ENCODE results near the gene PLA2G4B.

The PLA2G4B gene

DNA sequence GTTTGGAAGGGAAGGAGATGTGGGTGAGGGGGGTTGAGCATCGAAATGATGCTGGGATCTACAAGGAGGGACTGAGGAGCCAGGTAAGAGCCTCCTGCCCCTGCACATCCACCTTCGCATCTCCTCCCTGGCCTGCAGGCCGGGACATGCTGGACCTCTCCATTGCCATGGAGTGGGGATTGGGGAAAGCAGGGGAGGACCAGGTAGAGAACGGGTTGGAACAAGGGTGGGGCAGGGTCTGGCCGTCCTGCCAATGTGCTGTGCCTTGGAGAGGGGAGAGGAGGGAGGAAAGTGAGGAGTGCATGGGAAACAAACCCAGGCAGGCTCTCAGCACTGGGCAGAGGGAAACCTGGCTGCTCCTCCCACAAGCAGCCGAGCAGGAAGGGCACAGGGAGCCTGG is 10.6 kb downstream of the PLA2G4B start:
- no peak for DNase-seq (ENCODE audit: low spot score)

- no peak for DNase-seq (ENCODE audit: low spot score)
These were observed 11.2 kb downstream of the PLA2G4B start for GRCh38 chr15:41849861-41850260.

DNA sequence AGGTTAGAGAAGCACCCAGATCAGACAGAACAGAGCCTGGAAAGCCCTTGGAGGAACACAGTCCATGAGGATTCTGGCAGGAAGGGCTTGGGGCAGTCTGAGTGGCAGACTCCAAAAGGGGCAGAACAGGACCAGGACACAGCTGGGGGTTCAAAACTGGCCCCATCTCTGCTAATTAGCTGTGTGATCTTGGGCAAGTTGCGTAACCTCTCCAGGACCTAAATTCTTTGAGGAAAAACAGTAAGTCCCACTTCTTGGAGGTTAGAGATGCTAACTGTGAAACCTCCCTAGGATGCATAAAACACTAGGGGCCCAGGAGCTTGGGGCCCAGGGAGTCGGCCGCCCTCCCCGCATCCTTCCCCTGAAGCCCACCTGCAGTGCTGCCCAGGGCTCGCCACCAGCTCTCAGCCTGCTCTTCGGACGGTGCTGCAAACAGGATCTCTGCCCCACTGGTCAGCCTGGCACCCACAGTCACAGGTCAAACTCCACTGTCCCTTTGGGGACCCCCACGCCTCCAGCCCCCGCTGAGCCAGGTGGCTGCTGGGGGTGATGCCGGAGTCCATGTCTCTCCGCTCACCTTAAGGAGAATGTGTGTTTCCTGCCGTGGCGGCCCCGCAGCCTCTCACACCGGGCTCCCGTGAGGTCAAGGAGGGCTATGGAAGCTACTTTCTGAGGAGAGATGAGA is 12.0 kb downstream of the PLA2G4B start:
- DNase-seq (ENCODE audit: low spot score) = no peak

DNA sequence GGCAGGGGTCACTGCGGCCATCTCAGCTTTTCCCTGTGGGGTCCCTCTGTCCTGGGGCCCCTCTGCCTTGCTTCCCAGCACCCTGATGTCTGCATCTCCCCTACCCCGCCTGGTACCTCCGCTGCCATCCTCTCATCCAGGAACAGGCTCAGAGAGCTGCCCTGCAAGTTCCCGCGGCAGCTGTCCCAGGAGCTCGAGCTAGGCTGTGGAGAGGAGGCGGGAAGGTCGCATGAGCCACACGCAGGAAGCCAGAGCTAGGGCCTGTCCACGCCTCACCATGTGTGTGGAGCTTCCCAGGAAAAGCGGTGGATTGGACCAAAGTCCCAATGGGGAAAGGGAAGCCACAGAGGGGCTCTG is 12.5 kb downstream of the PLA2G4B start:
- DNase-seq (ENCODE audit: low spot score) = no peak

DNA sequence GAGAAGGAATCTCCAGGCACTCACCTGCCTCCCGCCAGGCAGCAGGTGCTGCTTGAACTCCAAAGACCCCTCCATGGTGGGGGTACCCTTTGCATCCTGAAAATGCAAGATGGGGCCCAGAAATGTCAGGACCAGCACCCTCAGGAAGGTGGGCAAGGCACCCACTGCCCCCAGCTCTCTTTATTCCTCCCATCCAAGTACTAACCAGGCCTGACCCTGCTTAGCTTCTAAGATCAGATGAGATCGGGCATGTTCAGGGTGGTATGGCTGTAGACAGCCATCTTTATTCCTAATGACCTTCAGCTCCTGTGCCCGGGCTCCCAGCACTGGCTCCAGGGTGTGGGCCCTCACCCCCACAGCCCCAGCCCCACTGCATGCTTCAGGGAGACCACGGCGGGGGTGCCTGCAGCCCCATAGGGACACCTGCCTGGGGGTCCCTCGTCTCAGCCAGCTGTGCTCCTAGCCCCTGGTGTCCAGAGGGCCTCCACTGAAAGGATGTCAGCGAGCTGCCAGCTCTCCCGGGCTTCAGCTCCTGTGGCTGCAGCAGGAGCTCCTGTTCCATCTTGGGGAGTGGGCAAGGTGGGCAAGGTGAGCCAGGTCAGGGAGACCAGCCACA is 13.2 kb downstream of the PLA2G4B start:
- DNase-seq (ENCODE audit: low spot score) = no peak

GRCh38 chr15:41852736-41853590 is 14.3 kb downstream of the PLA2G4B start:
- DNase-seq (ENCODE audit: low spot score) = no peak

DNA sequence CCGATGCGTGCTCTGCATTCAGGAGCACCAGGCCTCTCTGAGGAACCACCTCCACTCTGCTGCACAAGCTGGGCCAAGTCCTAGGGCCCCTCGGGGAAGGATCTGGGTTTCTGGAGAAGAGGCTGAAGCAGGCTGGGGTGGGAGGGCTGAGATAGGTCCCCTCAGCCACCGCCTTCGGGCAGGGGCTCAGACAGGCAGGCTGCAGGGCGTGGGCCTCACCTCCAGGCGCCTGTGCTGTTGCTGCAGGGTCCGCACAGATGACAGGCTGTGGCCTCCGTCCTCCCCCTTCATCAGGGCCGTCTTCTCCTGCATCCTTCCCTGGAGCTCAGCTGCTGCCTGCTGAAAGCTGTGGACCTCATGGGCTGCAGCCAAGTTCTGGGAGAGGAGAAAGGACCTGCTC is 15.2 kb downstream of the PLA2G4B start:
- no peak for DNase-seq (ENCODE audit: low spot score)

- no peak for DNase-seq (ENCODE audit: low spot score)
These were observed 15.8 kb downstream of the PLA2G4B start for GRCh38 chr15:41854443-41854842.

DNA sequence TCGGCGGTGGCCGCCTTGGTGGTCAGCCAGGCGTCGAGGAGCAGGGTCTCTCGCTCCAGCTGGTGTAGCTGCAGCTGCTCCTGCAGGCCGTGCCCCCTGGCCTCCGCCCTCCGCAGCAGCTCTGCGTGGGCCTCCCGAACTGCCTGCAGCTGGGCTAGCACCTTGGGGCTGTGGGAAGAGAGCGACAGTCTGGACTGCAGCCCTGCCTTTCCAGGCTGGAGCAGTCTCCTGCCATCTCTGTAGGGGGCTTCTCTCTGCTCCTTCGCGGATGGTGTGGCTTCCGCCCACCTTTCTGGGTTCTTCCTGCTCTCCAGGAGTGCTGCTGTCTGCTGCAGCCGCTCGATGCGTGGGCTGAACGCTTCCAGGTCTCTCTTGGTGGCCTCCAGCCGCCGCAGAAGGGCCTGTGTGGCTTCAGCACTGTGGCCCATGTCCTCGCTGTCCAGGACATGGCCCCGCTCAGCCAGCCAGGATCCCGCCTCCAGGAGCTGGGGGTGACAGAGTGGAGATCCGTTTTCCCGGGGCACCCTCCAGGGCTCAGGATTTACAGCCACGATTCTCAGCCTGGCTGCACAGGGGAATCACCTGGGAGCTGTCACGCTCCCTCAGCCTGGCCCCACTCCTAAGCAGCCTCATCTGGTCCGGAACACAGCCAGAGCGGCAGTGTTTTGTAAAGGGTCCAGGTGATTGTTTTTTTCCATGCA is 16.8 kb downstream of the PLA2G4B start:
- DNase-seq (ENCODE audit: low spot score) = no peak

DNA sequence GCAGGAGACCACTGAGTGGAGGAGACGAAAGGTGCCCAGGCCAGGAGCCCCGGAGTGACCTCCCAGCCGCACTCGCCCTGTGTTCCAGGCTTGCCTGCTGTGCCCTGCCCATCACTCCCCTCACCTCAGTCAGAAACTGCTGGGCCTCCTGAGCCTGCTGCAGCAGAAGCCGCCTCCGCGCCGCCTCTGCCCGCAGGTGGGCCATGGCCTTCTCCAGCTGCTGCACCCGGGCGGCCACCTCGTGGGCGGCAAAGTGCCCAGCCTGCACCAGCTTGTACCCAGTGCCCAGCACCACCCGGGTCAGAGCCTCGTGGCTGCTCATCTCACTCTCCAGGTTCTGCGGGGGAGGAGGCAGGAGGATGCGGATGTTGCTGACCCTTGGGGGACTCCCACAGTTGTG is 17.6 kb downstream of the PLA2G4B start:
- DNase-seq (ENCODE audit: low spot score) = no peak

GRCh38 chr15:41856716-41857115 is 18.1 kb downstream of the PLA2G4B start:
- no peak for DNase-seq (ENCODE audit: low spot score)

DNA sequence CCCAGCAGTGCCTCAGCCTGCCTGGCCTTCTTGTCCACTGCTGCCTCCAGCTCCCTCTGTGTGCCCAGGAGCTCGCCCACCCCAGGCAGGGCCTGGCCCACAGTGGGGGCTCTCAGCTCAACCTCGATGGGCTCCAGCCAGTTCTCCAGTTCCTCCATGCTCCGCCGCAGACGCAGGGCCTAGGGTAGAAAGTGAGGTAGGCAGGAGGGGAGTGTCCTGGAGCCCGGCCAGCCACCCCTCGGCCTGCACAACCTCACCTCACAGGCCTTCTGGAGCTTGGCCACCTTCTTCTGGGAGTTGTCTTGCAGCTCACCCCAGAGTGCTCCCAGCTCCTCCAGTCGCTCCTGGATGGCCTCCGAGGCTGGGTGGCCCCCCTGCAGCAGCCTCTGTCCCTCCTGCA is 18.7 kb downstream of the PLA2G4B start:
- no peak for DNase-seq (ENCODE audit: low spot score)

DNA sequence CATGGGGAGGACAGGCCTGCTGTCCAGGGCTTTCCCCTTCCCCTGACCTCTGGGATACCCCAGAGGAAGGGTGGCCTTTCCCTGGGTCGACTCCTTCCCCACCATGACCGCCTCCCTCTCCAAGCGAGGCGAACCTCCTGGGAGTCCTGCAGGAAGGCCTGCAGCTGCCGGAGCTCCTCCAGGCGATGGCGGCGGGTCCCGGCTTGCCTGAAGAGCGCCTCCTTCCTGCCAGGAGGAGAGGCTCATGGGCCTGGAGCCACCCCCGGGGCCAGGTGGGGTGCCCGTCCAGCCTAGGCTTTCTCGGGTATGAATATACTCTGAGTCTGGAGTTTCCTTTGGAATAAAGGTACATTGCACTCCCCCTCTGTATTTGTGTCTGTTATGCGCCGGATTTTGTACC is 20.1 kb downstream of the PLA2G4B start:
- DNase-seq (ENCODE audit: low spot score) = no peak

DNA sequence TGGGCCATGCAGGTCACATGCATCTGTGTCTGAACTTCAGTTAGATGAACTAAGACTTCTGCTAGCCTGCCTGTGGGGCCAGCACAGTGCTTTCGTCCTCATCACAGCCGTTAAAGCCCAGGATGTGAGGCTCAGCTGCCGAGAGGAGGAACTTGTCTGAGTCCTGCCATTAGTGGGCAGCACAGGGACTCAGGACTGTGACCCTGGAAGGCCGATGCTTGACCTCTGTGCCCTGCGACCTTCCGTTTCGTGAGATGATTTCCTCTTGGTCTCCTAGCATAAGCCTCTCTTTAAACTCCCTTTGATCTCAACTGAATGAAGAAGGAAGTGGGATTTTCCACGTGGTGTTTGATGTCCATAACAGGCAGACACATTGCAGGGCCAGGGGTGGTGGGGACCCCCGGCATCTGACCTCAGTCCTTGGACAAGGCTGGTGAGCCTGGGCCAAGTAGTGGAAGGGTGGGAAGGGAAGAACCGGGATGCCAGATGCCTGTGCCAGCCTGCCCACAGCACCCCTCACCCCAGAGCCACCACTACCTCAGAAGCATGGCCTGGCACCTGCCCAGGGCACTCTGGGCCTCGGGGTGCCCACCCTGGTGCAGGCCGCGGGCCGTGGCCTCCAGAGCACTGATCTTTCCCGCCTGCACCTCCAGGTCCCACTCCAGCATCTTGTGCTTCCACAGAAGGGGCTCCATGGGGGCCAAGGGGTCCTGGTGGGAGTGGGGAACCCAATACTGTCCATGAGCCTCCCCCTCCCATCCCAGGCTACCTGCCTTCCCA is 21.6 kb downstream of the PLA2G4B start:
- DNase-seq (ENCODE audit: low spot score) = no peak

GRCh38 chr15:41861736-41862356 is 23.2 kb downstream of the PLA2G4B start:
- DNase-seq (ENCODE audit: low spot score) = no peak

DNA sequence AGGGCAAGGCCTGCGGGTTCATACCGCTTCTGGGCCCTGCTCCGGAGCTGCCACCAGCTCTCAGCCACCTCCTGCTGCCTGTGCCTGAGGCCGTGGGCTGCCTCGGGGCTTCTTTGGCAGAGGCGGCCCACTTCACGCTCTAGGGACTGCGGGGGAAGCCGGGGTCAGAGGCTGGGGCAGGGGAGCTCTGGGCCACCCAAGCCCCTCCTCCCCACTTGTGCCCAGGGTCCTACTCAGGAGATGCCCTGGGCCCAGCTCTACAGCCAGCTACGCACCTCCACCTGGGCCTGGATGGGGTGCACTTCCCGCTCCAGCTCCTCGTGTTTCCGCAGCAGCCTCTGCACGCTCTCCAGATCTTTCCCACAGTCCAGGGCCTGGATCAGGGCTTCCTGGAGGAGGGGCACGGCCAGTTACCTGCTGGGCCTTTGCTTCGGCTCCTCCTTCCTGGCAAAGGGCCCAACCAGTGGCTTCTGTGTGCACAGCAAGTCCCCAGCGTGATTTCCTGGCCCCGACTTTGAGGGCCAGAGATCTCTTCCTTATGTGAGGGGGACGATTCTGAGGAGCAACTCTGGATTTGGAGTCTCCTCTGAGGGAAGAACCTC is 24.0 kb downstream of the PLA2G4B start:
- DNase-seq (ENCODE audit: low spot score) = no peak

- no peak for DNase-seq (ENCODE audit: low spot score)
These were observed 26.9 kb downstream of the PLA2G4B start for GRCh38 chr15:41865490-41866055.

DNA sequence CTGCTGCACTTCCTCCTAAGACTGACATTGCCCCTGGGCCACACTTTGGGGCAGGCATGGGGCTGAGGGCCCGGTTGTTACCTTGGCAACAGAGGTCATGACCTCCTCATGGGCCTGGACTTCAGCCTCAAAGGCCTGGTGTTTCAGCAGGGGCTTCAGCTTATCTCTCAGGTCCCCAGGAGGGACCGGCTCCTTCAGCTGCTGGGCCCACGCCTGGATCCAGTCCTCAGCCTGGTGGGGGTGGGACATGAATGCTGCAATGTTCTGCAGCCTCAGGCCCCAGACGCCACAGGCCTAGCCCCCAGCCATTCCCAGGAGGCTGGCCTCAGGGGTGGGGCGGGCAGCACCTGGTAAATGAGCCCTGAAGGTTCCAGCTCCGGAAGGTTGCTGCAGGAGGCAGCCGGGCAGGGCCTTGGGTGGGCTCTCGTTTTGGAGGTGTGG is 27.6 kb downstream of the PLA2G4B start:
- DNase-seq (ENCODE audit: low spot score) = no peak

- no peak for DNase-seq (ENCODE audit: low spot score)
These were observed 28.4 kb downstream of the PLA2G4B start for GRCh38 chr15:41866872-41867579.

DNA sequence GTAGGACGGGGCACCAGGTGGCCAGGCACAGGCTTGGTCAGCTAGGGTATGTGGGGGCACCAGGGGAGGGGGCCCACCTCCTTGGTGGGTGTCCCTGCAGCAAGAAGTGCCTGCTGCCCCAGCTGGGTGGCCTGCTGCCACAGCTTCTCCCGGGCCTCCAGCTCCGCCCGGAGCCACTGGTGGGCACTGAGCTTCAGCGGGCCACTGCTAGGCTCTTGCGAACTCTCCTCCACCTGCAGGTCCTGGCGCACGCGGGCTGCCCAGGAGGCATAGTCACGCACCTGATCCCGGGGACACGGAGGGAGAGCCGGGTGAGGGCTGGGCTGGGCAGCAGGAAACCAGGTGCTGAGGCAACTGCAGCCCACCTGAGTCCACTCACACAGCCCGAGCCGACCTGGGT is 29.7 kb downstream of the PLA2G4B start:
- no peak for DNase-seq (ENCODE audit: low spot score)

Measured in AG20443 (cell line).